Glomerular visceral epithelial cell (primary cell): ENCODE measurements around the gene CEP85L.

Source experiments
- DNase-seq: peaks from one replicate; pipeline ENCODE4 v3.0.0-alpha.2; 2016; ENCODE audit errors: extremely low spot score

Gene CEP85L

DNA sequence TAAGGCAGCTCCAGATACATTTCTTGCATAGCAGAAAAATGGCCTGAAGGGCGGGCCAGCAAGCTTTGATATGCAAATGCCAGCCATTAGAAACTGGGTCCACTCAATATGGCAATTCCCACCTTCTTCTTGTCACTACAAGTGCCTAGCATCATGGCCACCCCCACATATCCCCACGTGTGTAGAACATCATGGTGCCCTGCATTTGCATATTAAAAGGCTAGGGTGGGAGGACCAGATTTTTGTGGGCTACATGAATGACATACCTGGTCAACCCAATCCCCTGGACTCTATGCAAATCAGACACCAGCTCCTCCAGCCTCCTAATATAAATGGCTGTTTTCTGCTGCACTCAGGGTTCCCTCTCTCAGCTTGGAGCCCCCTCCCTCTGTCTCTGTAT lies 71.6 kb downstream of the CEP85L start:
- DNase-seq = no peak

DNA sequence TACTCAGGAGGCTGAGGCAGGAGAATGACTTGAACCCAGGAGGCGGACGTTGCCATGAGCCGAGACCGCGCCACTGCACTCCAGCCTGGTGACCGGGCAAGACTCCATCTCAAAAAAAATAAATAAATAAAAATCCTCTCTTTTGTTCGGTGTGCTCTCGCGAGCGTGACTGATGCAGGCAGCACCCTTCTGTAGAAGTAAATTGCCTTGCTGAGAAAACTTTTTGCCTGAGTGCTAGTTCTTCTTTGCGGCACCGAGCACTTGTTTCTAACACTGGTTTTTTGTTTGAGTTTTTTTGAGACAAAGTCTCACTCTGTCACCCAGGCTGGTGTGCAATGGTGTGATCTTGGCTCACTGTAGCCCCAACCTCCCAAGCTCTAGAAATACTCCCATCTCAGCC lies 72.8 kb downstream of the CEP85L start:
- no peak for DNase-seq

DNA sequence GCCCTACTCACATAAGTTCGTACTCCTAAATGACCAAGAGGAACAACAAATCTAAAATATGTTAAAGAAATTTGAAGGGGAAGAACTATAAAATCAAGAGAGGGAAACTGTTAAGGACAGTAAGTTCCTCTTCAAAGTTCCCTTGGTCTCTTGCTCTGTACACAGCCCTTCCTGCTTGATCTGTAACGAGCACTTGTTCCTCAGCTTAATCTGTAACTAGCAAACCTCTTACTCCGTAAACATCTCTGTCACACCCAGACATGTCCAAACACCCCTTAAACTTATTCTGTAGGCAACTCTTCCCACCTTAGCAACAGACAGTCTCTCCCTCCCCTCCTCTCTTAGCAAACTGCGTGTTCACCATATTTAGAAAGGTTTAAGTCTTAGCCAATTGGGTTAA lies 73.4 kb downstream of the CEP85L start:
- DNase-seq = no peak

DNA sequence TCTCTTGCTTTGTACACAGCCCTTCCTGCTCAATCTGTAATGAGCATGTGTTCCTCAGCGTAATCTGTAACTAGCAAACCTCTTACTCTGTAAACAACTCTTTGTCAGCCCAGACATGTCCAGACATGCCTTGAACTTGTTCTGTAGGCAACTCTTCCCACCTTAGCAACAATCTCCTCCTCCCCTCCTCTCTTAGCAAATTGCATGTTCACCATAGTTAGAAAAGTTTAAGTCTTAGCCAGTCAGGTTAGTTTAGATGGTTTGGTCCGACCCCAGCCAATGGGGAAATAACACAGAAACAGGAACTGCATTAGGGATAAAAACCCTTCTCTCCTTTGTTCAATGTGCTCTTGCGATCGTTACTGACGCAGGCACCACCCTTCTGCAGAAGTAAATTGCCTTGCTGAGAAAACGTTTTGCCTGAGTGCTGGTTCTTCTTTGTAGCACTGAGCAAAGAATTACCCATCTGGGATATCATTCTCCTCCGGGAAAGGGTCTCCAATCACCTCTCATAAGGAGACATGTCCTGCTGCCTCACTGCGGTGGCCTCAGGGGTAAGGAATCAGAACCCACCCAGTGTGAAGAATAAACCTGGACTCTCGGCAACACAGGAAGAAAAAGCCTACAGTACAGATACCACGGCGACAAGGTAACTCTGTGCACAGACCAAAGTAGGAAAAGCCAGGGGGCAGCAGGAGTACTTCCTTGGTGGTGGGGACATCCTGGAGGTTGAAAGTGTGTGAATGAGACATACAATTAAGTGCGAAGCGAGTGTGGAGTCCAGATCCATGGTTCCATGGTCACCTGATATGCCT lies 77.1 kb downstream of the CEP85L start:
- no peak for DNase-seq

DNA sequence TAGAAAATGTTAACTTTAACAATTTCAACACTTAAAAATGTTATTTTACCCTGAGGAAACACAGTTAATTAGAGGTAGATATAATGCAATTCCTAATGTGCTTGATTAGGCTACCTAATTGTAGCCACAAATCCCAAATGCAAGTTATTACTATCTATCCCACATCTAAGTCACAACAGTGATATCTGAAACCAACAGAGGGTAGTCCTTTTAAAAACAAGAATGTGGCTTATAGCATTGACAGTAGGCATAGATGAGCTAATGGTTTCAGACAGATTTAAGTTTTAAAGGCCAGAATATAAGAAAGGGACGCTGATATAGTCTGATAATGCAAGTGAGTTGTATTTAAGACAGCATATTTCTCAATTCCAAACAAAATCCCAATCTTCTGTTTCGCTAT lies 80.3 kb downstream of the CEP85L start:
- no peak for DNase-seq

DNA sequence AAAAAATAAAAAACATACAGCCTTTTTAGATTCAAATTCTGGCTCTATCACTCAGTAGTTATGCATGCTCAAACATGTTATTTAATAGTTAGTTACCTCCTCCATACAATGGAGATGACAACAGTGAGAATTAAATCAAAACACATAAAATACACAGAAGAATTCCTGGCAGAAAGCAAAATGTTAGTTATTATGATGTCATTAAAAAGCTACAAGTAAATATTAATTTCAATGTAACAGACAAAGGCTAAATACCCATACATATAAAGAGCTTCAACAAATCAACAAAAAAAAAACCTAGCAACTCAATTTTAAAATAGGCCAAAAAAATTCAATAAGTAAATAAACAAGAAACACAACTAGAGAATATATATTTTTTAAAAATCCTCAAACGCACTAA lies 81.9 kb downstream of the CEP85L start:
- no peak for DNase-seq

DNA sequence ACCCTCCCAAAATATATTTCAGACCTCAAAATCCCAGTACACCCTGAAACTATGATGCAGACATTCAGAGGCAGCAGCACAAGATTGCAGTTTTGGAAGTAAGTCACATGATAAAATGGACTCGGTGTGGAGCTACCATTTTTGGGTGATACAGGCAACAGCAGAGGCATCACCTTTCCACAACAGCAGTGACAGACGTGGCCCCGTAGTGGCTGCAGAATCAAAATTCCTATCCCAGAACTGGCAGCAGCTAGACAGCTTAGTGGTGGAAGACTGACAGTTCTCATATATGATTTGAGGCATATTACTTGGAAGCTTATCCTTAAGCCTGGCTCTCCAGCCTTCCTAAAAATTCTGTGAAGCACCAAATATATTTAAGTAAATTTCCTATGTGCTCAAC lies 83.4 kb downstream of the CEP85L start:
- DNase-seq = no peak

DNA sequence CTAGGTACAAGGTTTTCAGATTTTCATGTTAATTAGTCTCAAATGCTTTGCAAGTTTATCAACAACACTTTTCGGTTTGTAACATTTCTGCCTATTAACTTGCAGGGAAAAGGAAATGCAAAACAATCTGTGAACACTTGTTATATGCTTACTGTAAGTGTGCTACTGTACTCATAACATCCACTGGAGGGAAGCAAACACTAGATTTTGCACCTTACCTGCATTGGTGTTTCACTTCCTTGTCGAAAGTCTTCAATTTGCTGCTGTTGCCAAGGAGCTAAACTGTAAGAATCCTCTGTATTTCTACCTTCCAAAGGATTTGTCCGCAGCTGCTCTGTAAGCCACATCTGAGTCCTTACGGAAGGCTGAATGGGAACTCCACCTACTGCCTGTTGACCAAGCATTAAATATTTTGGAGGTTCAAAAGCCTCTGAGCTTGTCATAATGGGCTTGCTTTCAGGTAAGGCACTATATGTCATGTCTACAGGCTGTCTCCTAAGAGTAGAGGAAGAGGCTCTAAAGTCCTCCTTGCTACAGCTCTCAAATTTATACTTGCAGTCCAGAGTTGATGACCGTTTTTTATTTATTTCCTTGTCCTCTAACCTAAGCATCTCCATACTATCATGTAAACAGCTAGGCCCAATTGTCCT lies 86.0 kb downstream of the CEP85L start:
- DNase-seq = peak; percentile 51

DNA sequence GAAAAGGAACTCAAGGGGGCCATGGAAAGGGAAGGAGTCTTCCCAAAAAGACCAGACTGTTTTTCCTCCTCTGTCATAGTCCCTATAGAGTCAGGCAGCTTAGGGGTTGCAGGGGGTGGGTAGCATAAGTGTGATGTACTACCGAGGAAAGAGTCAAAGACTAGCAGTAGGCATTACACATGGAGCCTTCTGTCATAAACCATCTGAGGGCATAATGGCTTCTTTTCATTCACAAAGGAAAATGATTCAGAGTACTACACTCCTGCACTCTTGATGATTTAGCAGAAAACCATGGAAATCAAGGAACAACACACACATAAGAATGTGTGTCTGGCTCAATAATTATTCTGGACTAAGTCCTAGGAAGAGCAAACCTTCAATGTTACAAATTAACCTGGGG lies 88.4 kb downstream of the CEP85L start:
- peak; percentile 13 for DNase-seq

DNA sequence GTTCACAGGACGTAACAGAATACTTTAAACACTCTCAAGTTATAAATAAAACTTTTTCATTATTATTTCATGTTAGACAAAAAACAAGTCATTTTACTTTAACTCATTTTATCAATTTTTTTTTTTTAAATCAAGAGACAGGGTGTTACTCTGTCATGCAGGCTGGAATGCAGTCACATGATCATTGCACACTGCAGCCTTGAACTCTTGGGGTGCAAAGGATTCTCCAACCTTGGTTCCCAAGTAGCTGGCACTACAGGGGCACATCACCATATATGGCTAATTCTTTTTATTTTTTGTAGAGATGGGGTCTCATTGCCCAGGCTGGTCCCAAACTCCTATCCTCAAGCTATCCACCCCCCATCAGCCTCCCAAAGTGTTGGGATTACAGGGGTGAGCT lies 89.1 kb downstream of the CEP85L start:
- no peak for DNase-seq

DNA sequence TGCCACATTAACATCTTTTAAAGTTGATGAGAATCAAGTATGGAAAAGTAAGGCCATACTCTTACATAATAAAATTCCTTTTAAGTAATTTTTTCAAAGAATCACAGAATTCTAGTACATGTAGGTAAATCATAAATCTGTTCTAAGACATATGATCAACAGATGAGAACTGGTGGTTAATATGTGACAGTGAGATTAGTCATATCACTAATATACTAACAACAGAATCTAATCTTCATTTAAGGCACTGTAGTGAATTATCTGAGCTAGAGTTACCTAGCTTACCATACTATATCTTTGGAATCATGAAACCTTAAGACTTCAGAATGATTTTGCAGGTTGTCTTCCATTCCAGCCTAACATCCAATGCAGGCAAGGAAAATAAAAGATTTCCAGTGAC lies 91.7 kb downstream of the CEP85L start:
- DNase-seq = no peak

DNA sequence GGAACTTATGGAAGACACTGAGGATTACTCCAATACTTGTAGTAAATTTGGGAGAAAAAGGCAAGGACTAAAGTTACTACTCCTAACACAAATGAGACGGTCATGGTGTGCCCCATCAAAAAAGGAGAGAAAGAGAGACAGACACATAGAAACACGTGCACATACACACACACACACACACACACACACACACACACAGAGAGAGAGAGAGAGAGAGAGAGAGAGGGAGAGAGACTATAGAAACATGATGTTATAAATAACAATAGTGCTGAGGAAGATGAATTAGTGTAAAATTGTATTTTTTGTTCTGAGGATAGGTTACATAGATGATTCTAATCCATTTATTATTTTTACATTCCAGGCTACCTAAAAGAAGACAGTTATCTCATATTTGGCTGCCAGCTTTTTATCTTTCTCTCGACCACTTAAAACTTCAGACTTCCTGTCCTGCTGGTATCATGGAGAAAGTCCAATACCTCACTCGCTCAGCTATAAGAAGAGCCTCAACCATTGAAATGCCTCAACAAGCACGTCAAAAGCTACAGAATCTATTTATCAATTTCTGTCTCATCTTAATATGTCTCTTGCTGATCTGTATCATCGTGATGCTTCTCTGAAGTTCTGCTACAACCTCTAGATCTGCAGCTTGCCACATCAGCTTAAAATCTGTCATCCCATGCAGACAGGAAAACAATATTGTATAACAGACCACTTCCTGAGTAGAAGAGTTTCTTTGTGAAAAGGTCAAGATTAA lies 92.8 kb downstream of the CEP85L start:
- no peak for DNase-seq

DNA sequence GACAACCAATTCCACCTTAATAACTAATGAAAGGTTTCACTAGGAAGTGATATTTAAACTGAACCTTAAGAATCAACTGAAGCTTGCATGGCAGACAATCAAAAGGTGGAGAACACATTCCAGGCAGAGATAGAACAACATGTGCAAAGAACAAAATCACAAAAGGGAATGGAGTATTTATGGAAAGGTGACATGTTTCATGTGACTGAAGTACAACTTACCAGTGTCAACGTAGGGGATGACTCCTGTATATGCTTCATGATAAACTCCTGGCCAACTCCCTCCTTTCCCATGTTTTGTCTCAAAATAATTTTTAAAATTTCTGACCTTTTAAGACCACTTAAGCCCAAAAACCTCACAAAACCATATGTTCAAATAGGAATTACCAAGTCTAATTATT lies 96.7 kb downstream of the CEP85L start:
- DNase-seq = no peak

DNA sequence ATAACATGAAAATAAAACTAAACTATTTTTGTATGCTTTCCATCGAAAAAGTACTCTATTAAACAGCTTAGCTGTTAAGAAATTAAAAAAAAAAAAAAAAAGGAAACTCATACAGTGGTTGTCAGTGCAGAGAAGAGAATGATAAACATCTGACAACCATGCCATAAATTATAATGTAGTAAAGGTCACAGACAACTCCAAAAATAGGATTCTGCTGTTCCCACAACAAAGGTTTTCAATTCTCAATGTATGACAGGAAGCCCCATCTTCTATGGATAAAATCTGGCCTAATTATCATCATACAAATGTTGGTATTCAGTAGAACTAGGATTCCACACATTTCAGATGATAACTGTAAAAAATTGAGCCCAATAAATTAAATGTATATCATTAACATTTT lies 98.3 kb downstream of the CEP85L start:
- DNase-seq = no peak

DNA sequence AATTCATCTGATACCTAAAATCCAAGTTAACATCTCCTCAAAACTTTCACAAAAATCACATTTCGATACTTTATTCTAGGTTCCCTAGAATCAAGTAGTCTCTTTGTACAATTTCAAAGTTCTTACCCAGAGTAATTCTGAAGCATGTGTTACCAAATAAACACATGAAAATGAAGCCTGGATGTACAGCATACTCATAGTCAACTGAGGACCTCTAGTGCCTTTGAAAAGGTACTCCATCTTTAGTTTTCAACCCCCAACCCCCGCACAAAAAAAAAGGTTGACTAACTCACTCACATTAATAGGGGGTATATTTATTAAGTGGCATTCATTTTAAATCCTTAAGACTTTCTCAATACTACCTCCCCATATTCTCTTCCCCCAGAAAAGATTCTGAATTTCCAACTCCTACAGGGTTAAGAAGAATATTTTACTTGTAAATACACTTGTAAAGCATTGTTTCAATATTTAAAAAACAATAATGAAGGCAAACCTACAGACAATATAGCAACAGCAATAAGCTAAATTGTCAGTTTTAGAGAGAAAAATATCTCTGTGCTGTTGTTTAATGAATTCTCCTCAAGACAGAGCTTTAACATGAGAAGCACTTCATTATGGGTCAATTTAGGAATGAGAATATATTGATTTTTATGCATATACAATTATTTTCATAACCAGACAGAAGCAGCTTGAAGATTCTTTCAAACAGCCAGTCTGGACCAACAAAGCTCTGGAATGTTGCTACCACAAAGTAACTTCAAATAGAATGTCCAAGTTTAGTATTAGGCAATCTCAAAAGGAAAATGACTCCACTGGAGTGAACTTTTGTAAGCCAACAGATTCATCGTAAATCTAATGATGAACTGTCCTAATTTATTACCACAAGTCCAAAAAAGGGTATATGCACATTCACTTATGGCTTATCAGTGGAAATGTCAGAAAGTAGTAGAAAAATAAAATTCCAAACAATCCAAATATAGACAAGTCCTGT lies 100.0 kb downstream of the CEP85L start:
- peak; percentile 54 for DNase-seq

DNA sequence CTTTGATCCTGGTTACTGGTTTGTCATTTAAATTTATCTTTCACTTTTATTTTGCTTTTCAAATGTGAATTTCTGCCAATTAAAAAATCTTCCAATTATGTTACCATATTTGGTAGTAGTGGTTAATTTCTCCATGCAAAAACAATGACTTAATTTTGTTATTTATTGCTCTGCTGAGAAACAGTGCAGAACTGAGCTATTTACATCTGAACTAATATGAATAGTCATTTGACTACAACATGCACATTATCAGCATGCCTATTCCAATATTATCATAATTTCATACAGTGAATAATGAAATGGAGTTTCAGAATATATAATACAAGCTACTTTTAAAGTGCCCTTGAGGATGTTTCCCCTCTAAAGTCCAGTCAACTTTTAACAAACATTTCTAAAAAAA lies 102.8 kb downstream of the CEP85L start:
- no peak for DNase-seq

DNA sequence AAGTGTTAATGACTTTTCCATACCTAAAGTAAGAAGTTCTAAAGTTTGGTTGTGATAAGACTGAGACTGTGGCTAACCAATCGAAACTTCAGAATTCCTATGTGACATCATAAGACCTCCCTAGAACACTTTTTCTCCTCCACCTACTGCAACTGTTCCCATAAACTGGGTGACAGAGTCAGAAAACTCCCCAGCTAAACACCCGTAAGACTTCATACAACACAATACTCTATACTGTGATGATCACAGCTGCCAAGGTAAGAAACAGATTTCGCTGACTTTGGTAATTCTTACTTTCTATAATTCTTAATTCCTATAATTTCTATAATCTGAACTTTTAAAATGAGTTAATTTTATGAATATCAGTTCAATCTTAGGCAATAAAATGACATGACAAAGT lies 103.3 kb downstream of the CEP85L start, which contains the start of gene PLN:
Gene PLN, plus strand, starts transcription at position 161 of the 400 bp plus-strand sequence. CDS start 10,626 bp downstream, outside the sequence.
- DNase-seq = no peak

DNA sequence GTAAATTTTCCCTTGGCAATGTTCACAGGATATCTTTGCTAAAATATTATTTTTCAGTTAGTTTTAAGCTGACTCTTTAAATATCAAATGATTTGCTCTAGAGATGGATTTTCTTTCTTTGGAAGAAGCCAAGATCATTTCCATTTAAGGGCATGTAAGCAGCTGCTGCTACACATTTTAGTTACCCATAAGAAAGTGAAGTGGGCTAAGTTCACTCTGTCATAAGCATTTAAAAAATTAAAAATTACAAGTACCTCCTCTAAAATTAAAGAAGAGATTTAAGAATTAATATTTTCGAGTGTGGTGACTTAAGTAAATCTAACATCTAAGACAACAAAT lies 104.5 kb downstream of the CEP85L start:
- no peak for DNase-seq

DNA sequence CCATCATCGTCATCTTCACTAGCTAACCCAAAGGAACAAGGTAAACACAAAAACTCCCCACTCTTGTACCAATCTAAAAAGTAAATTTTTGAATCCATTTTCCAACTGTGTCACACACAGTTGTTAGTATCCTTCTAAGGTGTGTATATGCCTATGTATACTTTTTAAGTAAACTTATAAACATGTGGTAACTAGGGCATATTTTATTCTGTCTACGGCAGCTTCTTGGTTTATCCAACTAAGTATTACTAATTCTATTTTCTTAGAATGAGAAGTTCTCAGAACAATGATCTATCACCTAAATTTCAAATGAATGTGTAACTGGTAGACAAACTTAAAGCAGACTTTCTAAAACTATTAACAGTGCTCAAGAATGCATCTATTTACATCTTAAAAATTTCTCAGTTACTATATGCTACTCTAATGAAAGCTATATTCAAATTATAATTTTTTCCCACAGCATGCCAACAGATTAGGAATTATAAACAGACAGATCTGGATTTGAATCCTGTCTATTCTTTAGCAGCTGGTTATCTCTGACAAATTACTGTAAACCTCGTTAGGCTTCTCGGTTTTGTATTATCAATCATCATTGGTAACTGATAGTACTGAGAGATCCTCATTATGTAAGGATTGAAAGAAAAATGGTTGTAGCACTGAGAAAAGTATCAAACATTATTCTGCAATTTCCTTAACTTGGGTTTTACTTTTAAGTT lies 105.1 kb downstream of the CEP85L start:
- DNase-seq = no peak

DNA sequence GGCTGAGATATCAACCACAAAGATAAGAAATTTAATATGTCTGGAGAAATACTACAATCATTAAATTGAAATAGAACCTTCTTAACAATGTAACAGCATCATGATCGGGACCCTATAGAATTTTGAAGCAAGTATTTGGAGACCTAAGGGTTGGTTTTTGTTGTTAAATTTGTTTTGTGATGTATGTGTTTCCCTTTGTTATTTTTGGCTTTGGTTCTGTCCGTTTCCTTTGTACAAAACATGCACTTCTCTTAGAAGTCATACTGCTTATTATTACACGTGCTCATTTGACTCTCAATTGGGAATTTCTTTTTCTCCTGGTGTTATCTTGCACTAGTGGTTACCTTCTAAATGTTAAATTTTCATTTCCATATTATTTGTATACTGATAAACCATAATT lies 107.3 kb downstream of the CEP85L start:
- no peak for DNase-seq
